NT2/D1 (cell line): Measurements from ENCODE around the gene NTM.

Experiments used
- YY1 ChIP-seq: IDR thresholded peaks from 2 replicates; pipeline ENCODE4 v1.6.1; 2011; ENCODE audit not compliant: insufficient read length, insufficient read depth
- ZNF274 ChIP-seq: IDR thresholded peaks from 2 replicates; pipeline ENCODE4 v1.6.1; 2011; ENCODE audit warnings: mild to moderate bottlenecking, low read depth, low read length

DNA sequence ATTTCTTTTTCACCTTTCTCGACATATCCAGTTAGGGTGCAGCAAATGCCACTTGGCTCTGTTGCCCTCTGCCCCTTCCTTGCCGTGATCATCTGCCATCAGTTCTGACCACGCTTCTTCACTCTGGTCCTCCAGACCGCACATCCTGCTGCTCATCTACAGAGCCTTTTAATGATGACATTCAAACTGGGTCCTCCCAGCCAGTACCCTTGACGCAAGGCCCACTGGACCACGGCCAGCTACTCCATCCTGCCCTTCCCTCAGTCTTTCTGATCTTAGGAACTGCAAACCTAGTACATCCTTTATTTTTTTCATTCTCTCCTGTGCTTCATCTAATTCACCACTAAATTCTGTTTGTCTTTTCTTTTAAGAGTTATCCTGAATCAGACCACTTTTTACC lies 551.8 kb downstream of the NTM start:
- TF ChIP-seq ZNF274 = no peak
- no peak for TF ChIP-seq YY1
